ENCODE data around the gene ZIC2.
"Not testable (repeated sequence)": the region's sequence is repeated elsewhere in the genome, so short reads cannot be mapped to it uniquely, and the experiment has no call there.

ZIC2 gene

GRCh38 chr13:100019780-100020356 lies 38.3 kb downstream of the ZIC2 start:
- DNase-seq (ENCODE audit: low spot score) = no peak

GRCh38 chr13:100022798-100023197 lies 41.2 kb downstream of the ZIC2 start:
- no peak for DNase-seq (ENCODE audit: low spot score)

GRCh38 chr13:100024023-100024422 lies 42.4 kb downstream of the ZIC2 start:
- DNase-seq (ENCODE audit: low spot score) = no peak

- no peak for DNase-seq (ENCODE audit: low spot score)
These were observed 48.3 kb downstream of the ZIC2 start for GRCh38 chr13:100029933-100030332.

GRCh38 chr13:100032642-100033041 lies 51.1 kb downstream of the ZIC2 start:
- not testable (repeated sequence) for DNase-seq (ENCODE audit: low spot score)

- no peak for DNase-seq (ENCODE audit: low spot score)
These were observed 54.4 kb downstream of the ZIC2 start for GRCh38 chr13:100035936-100036335.
